Mononuclear cell (primary cell): ENCODE data around the gene MAP7. TPM values are rescaled to one million over a fixed set of nuclear protein-coding genes. Genes with fewer than 3 reads are reported as not detected.

ENCODE experiments used
- H3K27me3 ChIP-seq: 2 replicates; pipeline ENCODE4 v1.6.0; 2011; ENCODE audit warnings: low read length, control low read depth; ENCODE audit not compliant: insufficient read depth
- H3K4me1 ChIP-seq: 2 replicates; pipeline ENCODE4 v1.5.1; 2011; ENCODE audit warnings: mild to moderate bottlenecking, low read length, control low read depth; ENCODE audit not compliant: insufficient read depth
- H3K4me3 ChIP-seq: 2 replicates; pipeline ENCODE4 v1.5.1; 2011; ENCODE audit warnings: mild to moderate bottlenecking, low read length, moderate library complexity
- H3K9me3 ChIP-seq: 2 replicates; pipeline ENCODE4 v1.5.1; 2011; ENCODE audit warnings: low read depth, mild to moderate bottlenecking, control low read depth, low read length
- total RNA-seq: library from RNA; depleted of rRNA; stranded (reverse); fragments of >200 nt; gene quantifications from one replicate; pipeline ENCODE4 v1.2.3, GENCODE V29; 2012

MAP7 gene
- total RNA-seq, 1 donor, result 0.31 TPM

- Histone ChIP-seq H3K9me3 (peaks cover under 1% of the 10 kb centered on the region), H3K4me3 (no peak overlapping the region), H3K27me3 (no peaks in the 10 kb centered on the region), H3K4me1 (no peaks in the 10 kb centered on the region)
Measured at GRCh38 chr6:136576821-136577220, 26.6 kb upstream of the MAP7 start.

- Histone ChIP-seq H3K4me3 (no peak overlapping the region), H3K9me3 (peaks cover 10% of the 10 kb centered on the region), H3K27me3 (no peaks in the 10 kb centered on the region), H3K4me1 (no peaks in the 10 kb centered on the region)
Measured at GRCh38 chr6:136571496-136571895, 21.3 kb upstream of the MAP7 start.

- Histone ChIP-seq H3K4me1 (peaks cover 4% of the 10 kb centered on the region), H3K27me3 (no peaks in the 10 kb centered on the region), H3K9me3 (peaks cover 10% of the 10 kb centered on the region), H3K4me3 (no peak overlapping the region)
Measured at GRCh38 chr6:136571065-136571464, 20.8 kb upstream of the MAP7 start.

GRCh38 chr6:136568129-136568528 lies 17.9 kb upstream of the MAP7 start:
- Histone ChIP-seq H3K4me1 (peaks cover 9% of the 10 kb centered on the region), H3K27me3 (no peaks in the 10 kb centered on the region), H3K9me3 (peaks cover 10% of the 10 kb centered on the region), H3K4me3 (no peak overlapping the region)

- Histone ChIP-seq H3K9me3 (peaks cover 10% of the 10 kb centered on the region), H3K27me3 (no peaks in the 10 kb centered on the region), H3K4me1 (peaks cover 9% of the 10 kb centered on the region), H3K4me3 (no peak overlapping the region)
Measured at GRCh38 chr6:136567688-136568087, 17.5 kb upstream of the MAP7 start.

- H3K27me3 ChIP-seq, result no peaks in the 10 kb centered on the region
- peaks cover 10% of the 10 kb centered on the region for H3K9me3 ChIP-seq
- H3K4me1 ChIP-seq, result peaks cover 9% of the 10 kb centered on the region
- H3K4me3 ChIP-seq, result no peak overlapping the region
Measured at GRCh38 chr6:136566851-136567250, 16.6 kb upstream of the MAP7 start.

GRCh38 chr6:136566007-136566487 lies 15.8 kb upstream of the MAP7 start:
- peaks cover 2% of the 10 kb centered on the region for H3K9me3 ChIP-seq
- H3K27me3 ChIP-seq, result no peaks in the 10 kb centered on the region
- peaks cover 9% of the 10 kb centered on the region for H3K4me1 ChIP-seq
- no peak overlapping the region for H3K4me3 ChIP-seq

GRCh38 chr6:136564180-136564579 lies 14.0 kb upstream of the MAP7 start:
- no peak overlapping the region for H3K4me3 ChIP-seq
- no peaks in the 10 kb centered on the region for H3K9me3 ChIP-seq
- H3K27me3 ChIP-seq, result no peaks in the 10 kb centered on the region
- H3K4me1 ChIP-seq, result peaks cover 9% of the 10 kb centered on the region

GRCh38 chr6:136563386-136564152 lies 13.3 kb upstream of the MAP7 start:
- Histone ChIP-seq H3K27me3 (no peaks in the 10 kb centered on the region), H3K4me1 (peaks cover 9% of the 10 kb centered on the region), H3K4me3 (no peak overlapping the region), H3K9me3 (no peaks in the 10 kb centered on the region)

GRCh38 chr6:136562211-136562610 lies 12.0 kb upstream of the MAP7 start:
- Histone ChIP-seq H3K9me3 (no peaks in the 10 kb centered on the region), H3K4me3 (no peak overlapping the region), H3K27me3 (no peaks in the 10 kb centered on the region), H3K4me1 (peaks cover 9% of the 10 kb centered on the region)

GRCh38 chr6:136553166-136553787 lies 3.1 kb upstream of the MAP7 start:
- Histone ChIP-seq H3K27me3 (peaks cover 22% of the 10 kb centered on the region), H3K9me3 (no peaks in the 10 kb centered on the region), H3K4me3 (no peak overlapping the region), H3K4me1 (peaks cover 15% of the 10 kb centered on the region)

GRCh38 chr6:136552054-136552453 lies 1.8 kb upstream of the MAP7 start:
- H3K4me3 ChIP-seq, result no peak overlapping the region
- H3K4me1 ChIP-seq, result peaks cover 15% of the 10 kb centered on the region
- H3K27me3 ChIP-seq, result peaks cover 32% of the 10 kb centered on the region
- no peaks in the 10 kb centered on the region for H3K9me3 ChIP-seq

- Histone ChIP-seq H3K4me3 (no peak overlapping the region), H3K4me1 (peaks cover 15% of the 10 kb centered on the region), H3K9me3 (no peaks in the 10 kb centered on the region), H3K27me3 (peaks cover 41% of the 10 kb centered on the region)
Measured at GRCh38 chr6:136551103-136551502, 881 bp upstream of the MAP7 start.

GRCh38 chr6:136550045-136550329 lies 235 bp downstream of the MAP7 start:
- peak overlapping the region; percentile 49 for H3K4me3 ChIP-seq

GRCh38 chr6:136549300-136550044 lies 750 bp downstream of the MAP7 start:
- Histone ChIP-seq H3K4me1 (peaks cover 15% of the 10 kb centered on the region), H3K27me3 (peaks cover 44% of the 10 kb centered on the region), H3K4me3 (peak overlapping the region; percentile 49), H3K9me3 (no peaks in the 10 kb centered on the region)

More at GRCh38 chr6:136550045-136550329, 235 bp downstream of the MAP7 start:
- Histone ChIP-seq H3K4me1 (peaks cover 15% of the 10 kb centered on the region), H3K9me3 (no peaks in the 10 kb centered on the region), H3K27me3 (peaks cover 43% of the 10 kb centered on the region)
